ENCODE measurements around the gene KREMEN1.
"Not testable (repeated sequence)": the region's sequence is repeated elsewhere in the genome, so short reads cannot be mapped to it uniquely, and the experiment has no call there.

Gene KREMEN1

DNA sequence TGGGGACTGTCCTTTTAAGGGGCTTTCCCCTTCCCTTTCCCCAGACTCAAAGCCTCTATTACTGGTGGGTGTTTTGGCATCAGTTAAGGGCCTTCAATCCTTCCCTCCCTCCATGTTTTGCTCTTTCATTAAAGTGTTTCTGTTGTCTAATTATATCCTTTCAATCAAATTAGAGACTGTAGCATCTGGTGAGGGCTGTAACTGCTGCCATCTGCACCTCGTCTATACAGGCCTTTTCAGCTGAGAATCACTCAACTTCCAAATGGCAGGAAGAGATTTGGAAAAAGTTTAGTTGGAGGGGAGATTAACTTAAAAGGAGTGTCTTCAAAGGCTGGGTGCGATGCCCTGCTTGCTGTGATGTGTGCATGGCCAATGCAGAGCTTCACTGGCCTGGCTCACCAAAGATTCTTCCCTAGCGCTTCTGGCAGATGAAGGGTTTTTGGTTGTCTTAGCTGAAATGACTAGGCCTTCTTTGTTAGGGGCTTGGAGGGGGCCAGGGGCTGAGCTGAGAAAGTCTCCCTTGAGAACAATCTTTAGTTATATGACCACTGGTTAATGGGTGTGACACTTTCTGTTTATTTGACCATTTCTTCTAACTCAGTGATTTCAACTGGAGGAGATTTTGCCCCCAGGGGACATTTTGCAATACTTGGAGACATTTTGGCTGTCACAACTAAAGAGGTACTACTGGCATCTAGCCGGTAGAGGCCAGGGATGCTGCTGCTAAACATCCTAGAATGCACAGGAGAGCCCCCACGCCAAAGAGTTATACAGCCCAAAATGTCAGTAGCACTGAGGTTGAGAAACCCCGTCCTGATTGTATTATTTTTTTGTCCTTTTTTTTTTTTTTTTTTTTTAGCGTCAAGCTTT, 7.5 kb downstream of the KREMEN1 start:
- peak; percentile 7 for DNase-seq (ENCODE audit: extremely low read depth, low read depth)
- TF ChIP-seq, protein P1, sequence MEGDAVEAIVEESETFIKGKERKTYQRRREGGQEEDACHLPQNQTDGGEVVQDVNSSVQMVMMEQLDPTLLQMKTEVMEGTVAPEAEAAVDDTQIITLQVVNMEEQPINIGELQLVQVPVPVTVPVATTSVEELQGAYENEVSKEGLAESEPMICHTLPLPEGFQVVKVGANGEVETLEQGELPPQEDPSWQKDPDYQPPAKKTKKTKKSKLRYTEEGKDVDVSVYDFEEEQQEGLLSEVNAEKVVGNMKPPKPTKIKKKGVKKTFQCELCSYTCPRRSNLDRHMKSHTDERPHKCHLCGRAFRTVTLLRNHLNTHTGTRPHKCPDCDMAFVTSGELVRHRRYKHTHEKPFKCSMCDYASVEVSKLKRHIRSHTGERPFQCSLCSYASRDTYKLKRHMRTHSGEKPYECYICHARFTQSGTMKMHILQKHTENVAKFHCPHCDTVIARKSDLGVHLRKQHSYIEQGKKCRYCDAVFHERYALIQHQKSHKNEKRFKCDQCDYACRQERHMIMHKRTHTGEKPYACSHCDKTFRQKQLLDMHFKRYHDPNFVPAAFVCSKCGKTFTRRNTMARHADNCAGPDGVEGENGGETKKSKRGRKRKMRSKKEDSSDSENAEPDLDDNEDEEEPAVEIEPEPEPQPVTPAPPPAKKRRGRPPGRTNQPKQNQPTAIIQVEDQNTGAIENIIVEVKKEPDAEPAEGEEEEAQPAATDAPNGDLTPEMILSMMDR (IDR thresholded peaks at IDR 0.05; ENCODE audit: low read depth, low read length): no peak

DNA sequence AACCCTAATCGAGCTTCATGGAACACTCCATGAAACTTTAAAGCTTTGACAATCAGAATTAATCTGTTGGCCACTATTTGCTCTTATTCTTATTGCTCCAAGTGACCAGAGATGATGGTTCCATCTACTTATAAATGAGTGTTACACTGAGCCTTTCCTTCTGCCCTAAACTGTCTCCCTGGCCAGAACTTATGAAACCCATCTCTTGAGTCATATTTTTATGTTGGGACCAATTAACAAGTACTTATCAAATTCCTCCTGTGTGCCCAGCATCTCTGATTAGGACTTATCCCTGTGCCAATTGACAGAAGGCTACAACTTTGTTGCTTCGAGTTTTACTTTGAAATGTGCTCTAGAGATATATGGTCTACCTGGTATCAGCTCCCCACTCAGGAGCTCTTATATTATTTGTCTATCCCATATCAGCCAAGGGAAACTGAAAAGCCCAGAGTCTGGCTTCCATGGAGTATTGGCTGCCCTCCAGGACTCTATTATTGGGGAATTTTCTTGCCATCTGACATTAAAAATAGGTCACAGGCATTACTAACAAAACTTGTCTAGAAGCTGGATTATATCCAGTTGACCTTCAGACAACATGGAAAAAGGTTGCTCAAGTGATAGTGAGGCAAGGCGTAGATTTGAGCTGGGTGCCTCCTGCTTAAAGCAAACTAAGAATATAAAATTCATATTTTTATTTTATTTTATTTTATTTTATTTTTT, 8.8 kb downstream of the KREMEN1 start:
- TF ChIP-seq, protein P1 (IDR thresholded peaks at IDR 0.05; ENCODE audit: low read depth, low read length): no peak
- DNase-seq (ENCODE audit: extremely low read depth, low read depth): no peak

DNA sequence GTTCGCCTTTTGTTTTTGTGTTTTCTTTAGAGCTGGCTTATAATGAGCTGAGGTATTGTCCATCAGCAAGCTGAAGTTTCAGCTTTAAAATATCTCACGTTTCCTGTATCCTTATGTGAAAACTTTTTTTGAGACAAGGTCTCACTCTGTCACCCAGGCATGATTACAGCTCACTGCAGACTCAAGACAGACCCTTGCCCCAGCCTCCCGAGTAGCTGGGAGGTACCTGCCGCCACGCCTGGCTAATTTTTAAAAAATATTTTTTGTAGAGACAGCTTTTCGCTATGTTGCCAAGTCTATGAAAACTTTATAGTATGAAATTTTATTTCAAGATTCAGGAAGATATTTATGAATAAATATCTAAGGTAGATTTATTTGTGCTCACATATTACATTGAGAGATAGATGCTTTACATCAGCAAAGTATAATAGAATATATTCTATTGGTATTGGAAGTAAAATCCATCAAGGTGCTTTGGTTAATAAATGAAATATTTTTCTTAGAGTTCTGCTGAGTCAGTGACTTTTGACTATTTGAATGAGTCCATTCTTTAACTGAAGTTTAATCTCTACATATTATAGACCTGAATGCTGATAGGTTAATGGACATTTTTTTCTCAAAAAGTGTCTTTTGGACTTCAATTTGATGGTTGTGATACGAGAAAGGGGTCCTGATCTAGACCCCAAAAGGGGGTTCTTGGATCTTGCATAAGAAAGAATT, 10.2 kb downstream of the KREMEN1 start:
- TF ChIP-seq, protein P1 (IDR thresholded peaks at IDR 0.05; ENCODE audit: low read depth, low read length): no peak

DNA sequence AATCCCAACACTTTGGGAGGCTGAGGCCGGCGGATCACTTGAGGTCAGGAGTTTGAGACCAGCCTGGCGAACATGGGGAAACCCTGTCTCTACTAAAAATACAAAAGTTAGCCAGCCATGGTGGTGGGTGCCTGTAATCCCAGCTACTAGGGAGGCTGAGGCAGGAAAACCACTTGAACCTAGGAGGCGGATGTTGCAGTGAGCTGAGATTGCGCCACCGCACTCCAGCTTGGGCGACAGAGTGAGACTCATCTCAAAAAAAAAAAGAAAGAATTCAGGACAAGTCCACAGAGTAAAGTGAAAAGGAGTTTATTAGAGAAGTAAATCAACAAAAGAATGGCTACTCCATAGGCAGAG, 10.7 kb downstream of the KREMEN1 start:
- not testable (repeated sequence) for DNase-seq (ENCODE audit: extremely low read depth, low read depth)

More for the DNA sequence above, 10.2 kb downstream of the KREMEN1 start:
- DNase-seq (ENCODE audit: extremely low read depth, low read depth): no peak

DNA sequence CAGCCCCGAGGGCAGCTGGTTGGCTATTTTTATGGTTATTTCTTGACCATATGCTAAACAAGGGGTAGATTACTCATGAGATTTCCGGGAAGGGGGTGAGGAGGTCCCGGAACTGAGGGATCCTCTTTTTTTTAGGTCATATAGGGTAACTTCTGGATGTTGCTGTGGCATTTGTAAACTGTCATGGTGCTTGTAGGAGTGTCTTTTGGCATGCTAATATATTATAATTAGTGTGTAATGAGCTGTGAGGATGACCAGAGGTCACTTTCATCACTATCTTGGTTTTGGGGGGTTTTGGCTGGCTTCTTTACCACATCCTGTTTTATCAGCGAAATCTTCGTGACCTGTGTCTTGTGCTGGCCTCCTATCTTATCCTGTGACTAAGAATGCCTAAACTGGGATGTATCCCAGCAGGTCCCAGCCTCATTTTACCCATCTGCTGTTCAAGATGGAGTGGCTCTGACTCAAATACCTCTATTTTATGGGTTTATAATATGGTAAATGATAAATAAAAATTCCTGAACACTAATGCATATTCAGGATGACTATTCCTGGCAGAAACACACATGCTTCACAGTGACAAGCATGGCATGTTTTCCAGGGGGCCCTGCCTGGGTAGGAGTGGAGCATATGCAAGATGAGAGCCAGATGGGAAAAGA, 11.2 kb downstream of the KREMEN1 start:
- TF ChIP-seq, protein P1 (IDR thresholded peaks at IDR 0.05; ENCODE audit: low read depth, low read length): no peak

DNA sequence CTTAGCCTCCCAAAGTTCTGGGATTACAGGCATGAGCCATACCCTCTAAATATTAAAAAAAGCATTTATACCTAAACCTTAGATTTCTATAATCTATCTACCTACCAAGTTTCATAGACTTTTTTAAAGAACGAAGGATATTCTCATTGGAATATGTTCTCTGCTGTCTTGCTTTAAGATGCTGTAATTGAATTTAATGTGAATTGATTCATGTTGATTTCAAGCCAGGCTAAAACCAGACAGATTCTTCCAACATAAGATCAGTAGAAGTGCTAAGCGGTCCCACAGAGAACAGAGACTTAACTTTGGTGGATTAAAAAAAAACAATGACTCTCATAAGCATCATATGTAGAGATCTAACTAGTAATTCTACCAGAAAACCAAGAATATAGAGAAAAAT, 14.2 kb downstream of the KREMEN1 start:
- DNase-seq (ENCODE audit: extremely low read depth, low read depth): no peak
- TF ChIP-seq, protein P1 (IDR thresholded peaks at IDR 0.05; ENCODE audit: low read depth, low read length): no peak

More for the DNA sequence above, 11.2 kb downstream of the KREMEN1 start:
- no peak for DNase-seq (ENCODE audit: extremely low read depth, low read depth)

DNA sequence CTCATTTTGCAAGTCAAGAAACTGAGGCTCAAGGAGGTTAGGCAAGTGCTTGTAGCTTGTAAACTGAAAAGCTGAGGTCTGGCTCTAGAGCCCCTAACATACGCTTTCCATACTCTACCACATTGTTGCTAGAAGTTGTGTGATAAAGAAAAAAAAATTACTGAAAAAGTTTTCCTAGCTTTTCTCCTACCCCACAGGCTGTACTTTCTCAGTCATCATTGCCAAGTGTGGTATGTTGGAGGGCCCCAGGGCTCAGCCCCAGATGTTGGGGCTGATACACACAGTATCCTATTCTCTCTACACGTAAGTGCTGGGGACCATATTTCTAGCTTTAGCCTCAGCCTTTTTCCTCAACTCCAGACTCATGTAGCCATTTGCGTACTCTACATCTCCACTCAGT, 16.0 kb downstream of the KREMEN1 start:
- no peak for DNase-seq (ENCODE audit: extremely low read depth, low read depth)
- TF ChIP-seq, protein P1 (IDR thresholded peaks at IDR 0.05; ENCODE audit: low read depth, low read length): no peak
